GM18502 (cell line): ENCODE measurements around the gene KCNRG.
"Not testable (repeated sequence)": the region's sequence is repeated elsewhere in the genome, so short reads cannot be mapped to it uniquely, and the experiment has no call there.

Experiments used
- ATAC-seq: cut with Tn5 transposase; IDR thresholded peaks from one replicate; pipeline ENCODE4 v1.9.1; 2021; ENCODE audit warnings: mild to moderate bottlenecking; ENCODE audit not compliant: unreplicated experiment, poor library complexity

KCNRG gene

GRCh38 chr13:50006426-50007135 lies 8.7 kb upstream of the KCNRG start:
- no peak for ATAC-seq

DNA sequence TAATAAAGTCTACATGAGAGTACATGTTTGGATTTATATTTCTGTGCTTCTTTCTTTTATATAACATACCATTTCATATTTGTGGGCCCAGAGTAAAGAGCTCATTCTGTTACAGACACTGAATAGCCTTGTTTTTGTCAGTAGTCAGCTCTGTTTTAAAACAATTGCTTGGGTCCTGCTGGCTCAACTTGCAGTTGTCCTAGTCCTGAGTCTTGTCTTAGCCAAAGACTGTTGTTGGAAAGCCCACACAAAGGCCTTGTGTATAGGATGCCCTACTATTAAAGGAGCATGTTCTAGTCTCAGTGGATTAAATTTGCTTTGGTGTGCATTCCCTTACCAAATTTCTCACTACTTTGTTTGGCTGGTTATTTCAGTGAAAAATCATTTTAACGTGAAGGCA lies 3.8 kb upstream of the KCNRG start:
- ATAC-seq: no peak

DNA sequence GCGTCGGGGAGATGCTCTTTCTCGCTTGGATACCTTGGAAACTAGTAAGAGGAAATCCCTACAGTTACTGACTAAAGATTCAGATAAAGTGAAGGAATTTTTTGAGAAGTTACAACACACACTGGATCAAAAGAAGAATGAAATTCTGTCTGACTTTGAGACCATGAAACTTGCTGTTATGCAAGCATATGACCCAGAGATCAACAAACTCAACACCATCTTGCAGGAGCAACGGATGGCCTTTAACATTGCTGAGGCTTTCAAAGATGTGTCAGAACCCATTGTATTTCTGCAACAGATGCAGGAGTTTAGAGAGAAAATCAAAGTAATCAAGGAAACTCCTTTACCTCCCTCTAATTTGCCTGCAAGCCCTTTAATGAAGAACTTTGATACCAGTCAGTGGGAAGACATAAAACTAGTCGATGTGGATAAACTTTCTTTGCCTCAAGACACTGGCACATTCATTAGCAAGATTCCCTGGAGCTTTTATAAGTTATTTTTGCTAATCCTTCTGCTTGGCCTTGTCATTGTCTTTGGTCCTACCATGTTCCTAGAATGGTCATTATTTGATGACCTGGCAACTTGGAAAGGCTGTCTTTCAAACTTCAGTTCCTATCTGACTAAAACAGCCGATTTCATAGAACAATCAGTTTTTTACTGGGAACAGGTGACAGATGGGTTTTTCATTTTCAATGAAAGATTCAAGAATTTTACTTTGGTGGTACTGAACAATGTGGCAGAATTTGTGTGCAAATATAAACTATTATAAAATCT lies 2.7 kb upstream of the KCNRG start:
- no peak for ATAC-seq

DNA sequence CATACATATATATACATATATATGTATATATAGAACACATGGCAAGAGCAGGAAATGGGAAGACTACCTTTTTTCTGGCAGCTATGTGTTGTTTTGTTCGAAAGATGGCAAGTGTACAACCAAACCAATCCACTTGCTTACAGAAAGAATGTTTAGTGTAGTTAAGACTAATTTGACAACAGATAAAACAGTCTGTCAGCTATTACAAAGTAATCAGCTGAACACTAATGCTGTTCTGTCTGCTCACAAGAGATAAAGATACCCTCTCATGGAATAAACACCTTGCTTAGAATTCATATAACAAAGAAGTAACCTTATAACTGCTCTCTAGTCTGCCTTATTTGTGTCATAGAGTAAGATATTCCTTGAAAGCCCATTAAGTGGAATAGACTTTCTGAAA lies 858 bp upstream of the KCNRG start:
- no peak for ATAC-seq

DNA sequence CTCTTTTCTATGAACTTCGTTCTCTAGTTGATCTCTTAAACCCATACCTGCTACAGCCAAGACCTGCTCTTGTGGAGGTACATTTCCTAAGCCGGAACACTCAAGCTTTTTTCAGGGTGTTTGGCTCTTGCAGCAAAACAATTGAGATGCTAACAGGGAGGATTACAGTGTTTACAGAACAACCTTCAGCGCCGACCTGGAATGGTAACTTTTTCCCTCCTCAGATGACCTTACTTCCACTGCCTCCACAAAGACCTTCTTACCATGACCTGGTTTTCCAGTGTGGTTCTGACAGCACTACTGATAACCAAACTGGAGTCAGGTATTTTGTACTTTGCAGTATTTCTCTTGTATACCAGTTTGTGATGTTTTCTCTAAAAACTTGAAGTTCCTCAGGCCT lies 506 bp downstream of the KCNRG start:
- no peak for ATAC-seq

DNA sequence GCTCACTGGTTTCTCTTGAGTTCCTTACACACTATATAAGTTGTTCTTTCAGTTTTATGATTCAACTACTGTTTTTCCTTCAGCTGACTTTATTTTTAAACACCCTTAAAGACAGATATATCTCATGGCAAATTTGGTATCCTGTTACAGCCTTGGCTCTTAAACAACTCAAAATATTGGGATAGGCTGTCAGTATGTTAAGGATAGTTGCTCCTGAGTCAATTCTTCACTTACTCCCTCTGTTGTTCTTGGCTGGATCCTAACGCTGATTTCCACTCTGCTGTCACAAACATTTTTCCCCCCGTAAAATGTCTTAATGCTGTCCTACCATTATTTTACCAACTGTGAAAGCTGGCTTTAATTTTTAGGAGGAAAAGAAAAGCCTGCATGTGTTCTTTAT lies 1.2 kb downstream of the KCNRG start:
- ATAC-seq: no peak

DNA sequence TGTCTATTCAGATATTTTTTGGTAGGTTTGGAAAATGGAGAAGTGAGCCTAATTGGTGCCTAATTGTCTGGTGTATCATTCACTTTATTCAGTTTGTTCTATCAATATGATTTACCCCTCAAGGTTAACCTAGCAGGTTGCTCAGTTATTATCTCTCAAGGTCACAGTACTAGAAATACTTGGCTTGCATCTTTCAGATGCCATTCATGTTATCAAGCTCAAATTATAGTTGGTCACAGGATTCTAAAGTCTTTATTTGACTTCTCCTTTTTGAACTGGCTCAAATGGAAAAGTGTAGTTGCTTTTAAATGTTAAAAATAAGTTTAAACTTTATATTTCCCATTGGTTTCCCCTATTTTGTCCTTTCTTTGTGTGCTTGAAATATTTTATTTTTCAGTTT lies 2.6 kb downstream of the KCNRG start:
- no peak for ATAC-seq

- no peak for ATAC-seq
Measured at GRCh38 chr13:50025436-50025835, 10.2 kb downstream of the KCNRG start.

DNA sequence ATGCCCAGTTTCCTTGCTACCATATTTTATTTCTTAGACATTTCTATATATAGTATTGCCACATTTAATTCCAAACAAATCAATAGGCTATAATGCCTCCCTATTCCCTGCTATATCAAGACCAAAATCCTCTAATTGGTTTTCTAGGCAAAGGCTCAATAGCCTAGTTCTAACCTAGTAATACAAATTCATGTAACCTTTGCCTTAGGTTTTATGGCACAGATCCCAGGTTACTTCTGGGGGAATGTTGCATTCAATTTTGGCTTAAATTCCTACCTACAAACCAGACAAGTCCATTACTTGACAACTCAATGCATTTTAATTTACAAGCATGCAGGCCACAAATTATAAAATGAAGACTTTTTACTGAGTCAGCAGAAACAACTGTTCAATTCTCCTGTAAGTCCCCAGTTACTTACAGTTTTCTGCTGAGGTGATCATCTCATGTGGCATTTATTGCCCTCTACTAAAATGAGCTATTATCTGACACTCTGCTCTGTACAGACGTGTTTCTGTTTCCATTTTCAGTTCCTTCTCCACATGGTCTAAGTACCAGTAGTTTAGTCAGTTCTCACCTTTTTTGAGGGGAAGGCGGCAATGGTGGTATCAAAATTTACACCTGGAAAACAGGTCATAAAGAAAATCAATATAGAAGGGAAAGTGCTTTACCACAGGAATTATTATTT lies 11.7 kb downstream of the KCNRG start:
- ATAC-seq: peak; percentile 99

DNA sequence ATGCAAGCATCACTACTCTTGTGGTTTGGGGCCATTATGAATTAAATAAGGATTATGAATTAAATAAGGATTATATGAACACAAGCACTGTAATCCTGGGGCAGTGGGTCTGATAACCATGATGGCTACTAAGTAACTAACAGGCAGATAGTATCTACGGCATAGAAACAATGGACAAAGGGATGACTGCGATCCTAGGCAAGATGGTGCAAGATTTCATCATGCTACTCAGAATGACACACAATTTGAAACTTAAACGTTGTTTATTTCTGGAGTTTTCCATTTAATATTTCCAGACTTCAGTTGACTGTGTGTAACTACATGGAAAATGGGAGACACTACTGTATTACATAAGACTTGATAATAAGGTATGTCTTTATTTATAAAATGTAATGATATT lies 15.1 kb downstream of the KCNRG start:
- ATAC-seq: no peak

DNA sequence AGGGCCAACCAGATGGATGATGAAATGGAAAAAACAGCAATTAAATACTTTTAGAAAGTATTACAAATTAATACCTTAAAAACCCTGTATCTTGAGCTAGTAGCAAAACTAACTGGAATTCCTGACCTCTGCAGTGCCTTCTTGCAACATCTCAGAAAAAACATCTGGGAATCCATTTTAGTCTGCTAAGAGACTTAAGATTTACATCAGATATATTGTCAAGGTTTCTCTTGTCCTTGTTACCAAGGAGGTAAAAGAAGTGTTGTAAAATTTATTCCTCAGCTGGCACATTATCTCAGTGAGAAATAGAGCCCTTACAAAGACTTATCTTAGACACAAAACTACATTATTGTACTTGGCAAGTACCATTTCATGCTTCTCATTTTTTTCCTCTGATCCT lies 18.5 kb downstream of the KCNRG start:
- ATAC-seq: no peak

GRCh38 chr13:50037788-50038187 lies 22.5 kb downstream of the KCNRG start:
- no peak for ATAC-seq

DNA sequence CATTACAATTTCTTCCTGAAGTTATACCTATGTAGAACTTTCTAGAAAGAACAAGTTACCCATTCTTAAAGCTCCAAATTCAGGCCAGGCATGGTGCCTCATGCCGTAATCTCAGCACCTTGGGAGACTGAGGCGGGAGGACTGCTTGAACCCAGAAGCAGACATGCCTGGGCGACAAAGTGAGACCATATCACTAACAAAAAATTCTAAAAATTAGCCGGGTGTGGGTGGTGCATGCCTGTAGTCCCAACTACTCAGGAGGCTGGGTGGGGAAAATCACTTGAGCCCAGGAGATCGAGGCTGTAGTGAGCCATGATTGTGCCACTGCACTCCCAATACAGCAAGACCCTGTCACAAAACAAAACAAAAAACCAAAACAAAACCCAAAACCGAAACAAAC lies 23.0 kb downstream of the KCNRG start:
- ATAC-seq: no peak

- no peak for ATAC-seq
Measured at GRCh38 chr13:50052478-50052877, 37.2 kb downstream of the KCNRG start.

- no peak for ATAC-seq
Measured at GRCh38 chr13:50053844-50054243, 38.6 kb downstream of the KCNRG start.

DNA sequence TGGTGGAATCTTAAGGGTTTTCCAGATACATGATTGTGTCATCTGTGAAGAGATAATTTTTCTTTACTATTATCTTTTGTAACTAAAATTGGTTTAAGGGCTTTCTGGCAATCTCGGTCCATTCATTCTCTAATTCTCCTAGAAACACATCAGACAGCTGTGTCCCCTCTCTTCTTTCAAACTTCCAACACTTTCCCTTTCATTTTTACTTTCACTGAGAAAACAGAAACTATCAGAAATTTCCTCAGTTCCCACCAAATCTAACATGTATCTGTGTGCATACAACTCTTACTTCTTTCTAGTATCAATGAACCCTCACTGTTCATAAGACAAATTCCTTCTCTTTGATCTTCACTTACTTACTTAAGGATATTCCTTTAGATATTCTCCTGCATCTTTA lies 40.2 kb downstream of the KCNRG start:
- no peak for ATAC-seq

- ATAC-seq: no peak
Measured at GRCh38 chr13:50060718-50061117, 45.5 kb downstream of the KCNRG start.

DNA sequence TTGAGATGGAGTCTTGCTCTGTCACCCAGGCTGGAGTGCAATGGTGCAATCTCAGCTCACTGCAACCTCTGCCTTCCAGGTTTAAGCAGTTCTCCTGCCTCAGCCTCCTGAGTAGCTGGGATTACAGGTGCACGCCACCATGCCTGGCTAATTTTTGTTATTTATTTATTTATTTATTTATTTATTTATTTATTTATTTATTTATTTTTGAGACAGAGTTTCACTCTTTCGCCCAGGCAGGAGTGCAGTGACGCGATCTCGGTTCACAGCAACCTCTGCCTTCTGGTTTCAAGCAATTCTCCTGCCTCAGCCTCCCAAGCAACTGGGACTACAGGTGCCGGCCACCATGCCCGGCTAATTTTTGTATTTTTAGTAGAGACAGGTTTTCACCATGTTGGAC lies 47.1 kb downstream of the KCNRG start:
- ATAC-seq: not testable (repeated sequence)

GRCh38 chr13:50065712-50066111 lies 50.5 kb downstream of the KCNRG start:
- no peak for ATAC-seq

- ATAC-seq: no peak
Measured at GRCh38 chr13:50068508-50068907, 53.3 kb downstream of the KCNRG start.

DNA sequence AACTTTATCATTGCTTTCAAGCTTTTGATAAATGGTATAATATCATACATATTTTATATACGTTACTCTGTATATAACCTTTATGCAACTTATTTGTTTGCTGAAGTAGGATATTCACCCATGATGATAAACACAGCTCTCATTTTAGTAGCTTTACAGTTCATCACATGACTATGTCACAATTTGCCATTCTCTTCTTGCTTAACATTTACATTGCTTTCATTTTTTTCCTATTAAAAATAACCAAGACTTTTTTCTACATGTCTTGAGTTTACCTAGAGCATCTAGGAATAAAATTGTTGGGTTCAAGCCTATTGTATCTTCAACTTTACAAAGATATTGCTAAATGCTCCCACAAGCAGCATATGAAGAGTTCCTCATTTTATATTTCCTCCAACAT lies 54.0 kb downstream of the KCNRG start:
- ATAC-seq: no peak
